Parathyroid adenoma (tissue), 2 donors: ENCODE data around the gene KCTD10.

Experiments used
- H2AFZ ChIP-seq: fragments of 300-600 bp; sonication (generic); one replicate; pipeline ENCODE4 v1.7.0; 2017; ENCODE audit warnings: antibody characterized with exemption, mild to moderate bottlenecking
- H3K27ac ChIP-seq: fragments of 300-600 bp; sonication (generic); one replicate; pipeline ENCODE4 v1.7.0; 2017
- H3K27me3 ChIP-seq: fragments of 300-600 bp; sonication (generic); one replicate; pipeline ENCODE4 v1.7.0; 2017; ENCODE audit warnings: low read length; ENCODE audit not compliant: control insufficient read depth, insufficient read depth
- H3K36me3 ChIP-seq: fragments of 300-600 bp; sonication (generic); one replicate; pipeline ENCODE4 v1.7.0; 2017; ENCODE audit warnings: low read length; ENCODE audit not compliant: control insufficient read depth, insufficient read depth
- H3K4me1 ChIP-seq: fragments of 300-600 bp; sonication (generic); one replicate; pipeline ENCODE4 v1.7.0; 2017; ENCODE audit warnings: control low read depth
- H3K4me2 ChIP-seq: fragments of 300-600 bp; sonication (generic); one replicate; pipeline ENCODE4 v1.7.0; 2017; ENCODE audit warnings: low read length
- H3K4me3 ChIP-seq: fragments of 300-600 bp; sonication (generic); one replicate; pipeline ENCODE4 v1.7.0; 2017; ENCODE audit warnings: low read depth, low read length
- H3K79me2 ChIP-seq: fragments of 300-600 bp; sonication (generic); one replicate; pipeline ENCODE4 v1.7.0; 2017; ENCODE audit warnings: control low read depth
- H3K9ac ChIP-seq: fragments of 300-600 bp; sonication (generic); one replicate; pipeline ENCODE4 v1.7.0; 2017; ENCODE audit warnings: mild to moderate bottlenecking
- H3K9me3 ChIP-seq: fragments of 300-600 bp; sonication (generic); one replicate; pipeline ENCODE4 v1.7.0; 2017; ENCODE audit warnings: low read length; ENCODE audit not compliant: control insufficient read depth
- TF ChIP-seq, protein P1 (sequence below): fragments of 300-600 bp; sonication (generic); IDR thresholded peaks from one replicate; pipeline ENCODE4 v1.7.0; 2017; ENCODE audit warnings: antibody characterized with exemption, mild to moderate bottlenecking
- donor health status: primary hyperparathyroidism.

KCTD10 gene

DNA sequence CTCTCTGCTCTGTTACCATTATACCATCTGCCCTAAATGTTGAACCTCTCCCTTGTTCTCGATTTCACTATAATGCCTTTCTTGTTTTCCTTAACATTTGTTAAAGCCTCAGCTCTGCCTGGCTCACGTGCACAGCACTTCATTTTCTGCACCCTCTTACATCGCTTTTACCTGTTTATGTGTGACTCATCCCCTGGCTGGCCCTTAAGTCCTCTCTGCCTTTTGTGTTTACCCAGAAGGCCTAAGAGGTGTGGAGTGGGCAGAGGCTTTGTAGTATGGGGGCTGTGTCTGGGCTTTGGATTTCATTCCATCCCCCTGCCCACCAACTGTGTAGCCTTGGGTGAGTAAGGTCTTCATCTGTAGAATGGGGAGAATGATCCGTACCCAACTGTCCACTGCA is 36.9 kb upstream of the KCTD10 start:
- TF ChIP-seq, protein P1, sequence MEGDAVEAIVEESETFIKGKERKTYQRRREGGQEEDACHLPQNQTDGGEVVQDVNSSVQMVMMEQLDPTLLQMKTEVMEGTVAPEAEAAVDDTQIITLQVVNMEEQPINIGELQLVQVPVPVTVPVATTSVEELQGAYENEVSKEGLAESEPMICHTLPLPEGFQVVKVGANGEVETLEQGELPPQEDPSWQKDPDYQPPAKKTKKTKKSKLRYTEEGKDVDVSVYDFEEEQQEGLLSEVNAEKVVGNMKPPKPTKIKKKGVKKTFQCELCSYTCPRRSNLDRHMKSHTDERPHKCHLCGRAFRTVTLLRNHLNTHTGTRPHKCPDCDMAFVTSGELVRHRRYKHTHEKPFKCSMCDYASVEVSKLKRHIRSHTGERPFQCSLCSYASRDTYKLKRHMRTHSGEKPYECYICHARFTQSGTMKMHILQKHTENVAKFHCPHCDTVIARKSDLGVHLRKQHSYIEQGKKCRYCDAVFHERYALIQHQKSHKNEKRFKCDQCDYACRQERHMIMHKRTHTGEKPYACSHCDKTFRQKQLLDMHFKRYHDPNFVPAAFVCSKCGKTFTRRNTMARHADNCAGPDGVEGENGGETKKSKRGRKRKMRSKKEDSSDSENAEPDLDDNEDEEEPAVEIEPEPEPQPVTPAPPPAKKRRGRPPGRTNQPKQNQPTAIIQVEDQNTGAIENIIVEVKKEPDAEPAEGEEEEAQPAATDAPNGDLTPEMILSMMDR: no peak
- no peaks in the 10 kb centered on the region for H3K36me3 ChIP-seq
- no peaks in the 10 kb centered on the region for H3K9me3 ChIP-seq
- no peaks in the 10 kb centered on the region for H3K79me2 ChIP-seq
- no peak overlapping the region for H3K4me2 ChIP-seq
- H3K4me3 ChIP-seq: no peak overlapping the region
- H3K27me3 ChIP-seq: no peaks in the 10 kb centered on the region
- H3K27ac ChIP-seq: no peak overlapping the region
- no peak overlapping the region for H3K9ac ChIP-seq
- no peaks in the 10 kb centered on the region for H3K4me1 ChIP-seq
- no peak overlapping the region for H2AFZ ChIP-seq

DNA sequence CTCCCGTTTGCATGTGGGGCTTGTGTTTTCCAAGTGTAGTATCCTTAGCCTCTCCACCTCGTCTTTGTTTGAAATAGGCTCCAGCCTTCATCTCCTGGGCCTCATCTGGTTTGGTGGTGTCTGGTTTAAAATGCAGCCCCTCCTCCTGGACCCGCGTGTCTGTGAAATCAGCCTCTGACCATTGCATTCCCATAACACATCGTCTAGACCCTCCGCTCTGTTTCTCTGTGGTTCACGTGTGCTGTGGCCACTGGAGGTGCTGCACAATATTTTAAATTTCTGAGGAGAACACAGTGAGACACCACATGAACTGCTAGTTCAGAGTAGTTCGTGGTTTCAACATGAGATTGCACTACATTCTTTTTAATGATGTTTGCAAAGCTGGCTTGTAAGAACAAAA is 36.0 kb upstream of the KCTD10 start:
- H3K4me1 ChIP-seq: no peaks in the 10 kb centered on the region
- no peaks in the 10 kb centered on the region for H3K27me3 ChIP-seq
- H3K36me3 ChIP-seq: no peaks in the 10 kb centered on the region
- TF ChIP-seq, protein P1: no peak
- H3K79me2 ChIP-seq: no peaks in the 10 kb centered on the region
- H2AFZ ChIP-seq: no peak overlapping the region
- no peak overlapping the region for H3K9ac ChIP-seq
- H3K4me2 ChIP-seq: no peak overlapping the region
- H3K9me3 ChIP-seq: no peaks in the 10 kb centered on the region
- no peak overlapping the region for H3K4me3 ChIP-seq
- no peak overlapping the region for H3K27ac ChIP-seq

DNA sequence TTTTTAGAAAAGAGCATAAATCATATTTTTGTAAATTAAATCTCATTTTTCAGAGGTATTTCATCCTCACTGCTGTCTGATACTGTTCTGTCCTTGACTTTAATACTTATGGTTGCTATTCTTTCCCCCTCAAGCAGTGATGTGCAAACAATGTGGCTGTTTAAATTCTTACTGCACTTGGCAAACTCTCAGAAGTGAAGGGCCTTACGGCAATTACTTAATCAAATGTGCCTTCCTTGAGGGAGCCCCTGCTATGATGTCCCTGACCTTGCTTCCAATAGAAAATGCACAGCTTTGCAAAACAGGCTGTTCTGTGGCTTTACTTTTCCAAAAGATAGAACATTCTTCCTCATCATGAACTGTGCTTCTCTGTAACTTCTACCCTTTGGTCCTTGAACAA is 35.5 kb upstream of the KCTD10 start:
- H3K4me3 ChIP-seq: no peak overlapping the region
- H3K4me1 ChIP-seq: no peaks in the 10 kb centered on the region
- no peak overlapping the region for H3K27ac ChIP-seq
- H3K36me3 ChIP-seq: no peaks in the 10 kb centered on the region
- no peaks in the 10 kb centered on the region for H3K79me2 ChIP-seq
- TF ChIP-seq, protein P1: no peak
- no peak overlapping the region for H2AFZ ChIP-seq
- no peaks in the 10 kb centered on the region for H3K27me3 ChIP-seq
- no peak overlapping the region for H3K9ac ChIP-seq
- H3K9me3 ChIP-seq: no peaks in the 10 kb centered on the region
- no peak overlapping the region for H3K4me2 ChIP-seq

DNA sequence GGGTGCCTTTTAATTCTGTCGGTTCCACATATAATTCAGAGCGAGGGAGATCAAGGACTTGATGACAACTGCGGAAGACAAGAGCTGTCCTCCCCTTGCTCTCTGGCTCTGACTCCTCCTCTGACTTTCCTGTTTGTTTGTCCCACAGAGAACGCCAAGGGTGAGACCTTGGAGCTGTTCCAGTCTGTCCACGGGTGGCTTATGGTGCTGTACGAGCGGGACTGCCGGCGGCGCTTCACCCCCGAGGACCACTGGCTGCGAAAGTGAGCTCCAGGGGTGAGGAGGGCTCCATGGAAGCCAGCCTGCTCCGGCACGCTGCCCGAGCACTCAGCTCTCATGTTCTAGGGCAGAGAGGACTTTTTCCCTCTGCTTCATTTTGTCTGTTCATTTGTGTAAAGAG is 33.1 kb upstream of the KCTD10 start:
- H3K27me3 ChIP-seq: no peaks in the 10 kb centered on the region
- no peak overlapping the region for H3K4me2 ChIP-seq
- no peak overlapping the region for H3K27ac ChIP-seq
- TF ChIP-seq, protein P1: no peak
- no peak overlapping the region for H2AFZ ChIP-seq
- H3K4me1 ChIP-seq: no peaks in the 10 kb centered on the region
- no peaks in the 10 kb centered on the region for H3K79me2 ChIP-seq
- no peak overlapping the region for H3K9ac ChIP-seq
- no peaks in the 10 kb centered on the region for H3K36me3 ChIP-seq
- no peak overlapping the region for H3K4me3 ChIP-seq
- no peaks in the 10 kb centered on the region for H3K9me3 ChIP-seq

DNA sequence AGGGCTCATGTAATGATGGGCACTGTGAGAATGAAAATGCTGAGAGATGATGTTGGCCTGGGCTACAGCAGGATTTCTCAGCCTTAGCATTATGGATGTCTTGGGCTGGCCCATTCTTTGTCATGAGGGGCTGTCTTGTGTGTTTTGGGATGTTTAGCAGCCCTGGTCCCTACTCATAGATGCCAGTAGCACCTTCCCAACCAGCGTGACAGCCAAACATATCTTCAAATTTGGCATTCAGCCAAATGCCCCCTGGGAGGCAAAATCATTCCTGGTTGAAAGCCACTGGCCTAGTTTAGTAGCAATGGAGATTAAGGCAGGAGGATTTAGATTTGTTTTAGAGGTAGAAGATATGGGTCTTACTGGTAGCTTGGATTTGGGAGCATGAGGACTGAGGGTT is 27.0 kb upstream of the KCTD10 start:
- Histone ChIP-seq H3K9ac (no peak overlapping the region), H3K4me2 (no peak overlapping the region), H3K4me1 (no peaks in the 10 kb centered on the region), H3K27ac (no peak overlapping the region), H3K36me3 (no peaks in the 10 kb centered on the region), H3K9me3 (no peaks in the 10 kb centered on the region), H3K4me3 (no peak overlapping the region), H3K27me3 (no peaks in the 10 kb centered on the region), H3K79me2 (no peaks in the 10 kb centered on the region), H2AFZ (no peak overlapping the region)
- TF ChIP-seq, protein P1: no peak
